ENCODE data around the gene SATB2. TPM values are rescaled to one million over a fixed set of nuclear protein-coding genes. Genes with fewer than 3 reads are reported as not detected.

SATB2 gene
- total RNA-seq, 2 experiments from 2014 or later, result 0.14 TPM; not detected in 1

DNA sequence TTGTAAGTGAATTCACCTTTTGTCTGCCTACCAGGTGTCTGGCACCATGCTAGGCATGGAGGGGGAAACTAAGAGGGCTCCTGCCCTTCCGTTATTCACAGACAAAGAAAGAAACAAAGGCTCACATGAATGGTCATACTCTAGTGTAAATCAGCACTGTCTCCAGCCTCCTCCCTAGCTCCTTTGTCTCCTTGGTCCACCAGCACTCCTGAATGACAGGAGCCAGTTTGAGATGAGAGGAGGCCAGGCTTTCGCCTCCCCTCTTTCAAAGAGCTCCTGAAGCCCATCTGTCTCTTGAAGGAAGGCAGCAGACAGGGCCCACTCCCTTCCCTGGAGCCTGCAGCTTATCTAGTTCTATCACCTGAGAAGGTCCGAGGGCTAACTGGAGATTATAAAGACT lies 18.7 kb downstream of the SATB2 start:
- no peak overlapping the region for H3K4me3 Mint-ChIP-seq
- no peak overlapping the region for H3K27ac Mint-ChIP-seq
- TF ChIP-seq, protein P1, sequence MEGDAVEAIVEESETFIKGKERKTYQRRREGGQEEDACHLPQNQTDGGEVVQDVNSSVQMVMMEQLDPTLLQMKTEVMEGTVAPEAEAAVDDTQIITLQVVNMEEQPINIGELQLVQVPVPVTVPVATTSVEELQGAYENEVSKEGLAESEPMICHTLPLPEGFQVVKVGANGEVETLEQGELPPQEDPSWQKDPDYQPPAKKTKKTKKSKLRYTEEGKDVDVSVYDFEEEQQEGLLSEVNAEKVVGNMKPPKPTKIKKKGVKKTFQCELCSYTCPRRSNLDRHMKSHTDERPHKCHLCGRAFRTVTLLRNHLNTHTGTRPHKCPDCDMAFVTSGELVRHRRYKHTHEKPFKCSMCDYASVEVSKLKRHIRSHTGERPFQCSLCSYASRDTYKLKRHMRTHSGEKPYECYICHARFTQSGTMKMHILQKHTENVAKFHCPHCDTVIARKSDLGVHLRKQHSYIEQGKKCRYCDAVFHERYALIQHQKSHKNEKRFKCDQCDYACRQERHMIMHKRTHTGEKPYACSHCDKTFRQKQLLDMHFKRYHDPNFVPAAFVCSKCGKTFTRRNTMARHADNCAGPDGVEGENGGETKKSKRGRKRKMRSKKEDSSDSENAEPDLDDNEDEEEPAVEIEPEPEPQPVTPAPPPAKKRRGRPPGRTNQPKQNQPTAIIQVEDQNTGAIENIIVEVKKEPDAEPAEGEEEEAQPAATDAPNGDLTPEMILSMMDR (IDR thresholded peaks at IDR 0.05), result no peak
- intact Hi-C loops (cut with micrococcal nuclease), result no loop called here
- H3K36me3 Mint-ChIP-seq (ENCODE audit: low read depth), result no peaks in the 10 kb centered on the region
- peaks cover 8% of the 10 kb centered on the region for H3K27me3 Mint-ChIP-seq
- no peaks in the 10 kb centered on the region for H3K4me1 Mint-ChIP-seq (ENCODE audit: low read depth)
- CTCF ChIA-PET, result interaction anchor here (1.8 kb wide), 1 partner anchor 50 kb away, joined by 5 read pairs; no protein-coding TSS in a partner anchor
- DNase-seq (no peak), ATAC-seq (no peak)
- POLR2A ChIA-PET, result no interaction called here
- H3K9me3 Mint-ChIP-seq, result no peaks in the 10 kb centered on the region

GRCh38 chr2:199434555-199434954 lies 23.2 kb downstream of the SATB2 start:
- Mint-ChIP-seq H3K27me3 (peaks cover 13% of the 10 kb centered on the region), H3K36me3 (ENCODE audit: low read depth) (no peaks in the 10 kb centered on the region), H3K9me3 (no peaks in the 10 kb centered on the region), H3K4me1 (ENCODE audit: low read depth) (no peaks in the 10 kb centered on the region), H3K27ac (no peak overlapping the region), H3K4me3 (no peak overlapping the region)
- intact Hi-C loops (cut with micrococcal nuclease), result no loop called here
- DNase-seq (no peak), ATAC-seq (no peak)
- TF ChIP-seq, protein P1 (IDR thresholded peaks at IDR 0.05), result no peak
- ChIA-PET POLR2A (no interaction called here), CTCF (no interaction called here)

DNA sequence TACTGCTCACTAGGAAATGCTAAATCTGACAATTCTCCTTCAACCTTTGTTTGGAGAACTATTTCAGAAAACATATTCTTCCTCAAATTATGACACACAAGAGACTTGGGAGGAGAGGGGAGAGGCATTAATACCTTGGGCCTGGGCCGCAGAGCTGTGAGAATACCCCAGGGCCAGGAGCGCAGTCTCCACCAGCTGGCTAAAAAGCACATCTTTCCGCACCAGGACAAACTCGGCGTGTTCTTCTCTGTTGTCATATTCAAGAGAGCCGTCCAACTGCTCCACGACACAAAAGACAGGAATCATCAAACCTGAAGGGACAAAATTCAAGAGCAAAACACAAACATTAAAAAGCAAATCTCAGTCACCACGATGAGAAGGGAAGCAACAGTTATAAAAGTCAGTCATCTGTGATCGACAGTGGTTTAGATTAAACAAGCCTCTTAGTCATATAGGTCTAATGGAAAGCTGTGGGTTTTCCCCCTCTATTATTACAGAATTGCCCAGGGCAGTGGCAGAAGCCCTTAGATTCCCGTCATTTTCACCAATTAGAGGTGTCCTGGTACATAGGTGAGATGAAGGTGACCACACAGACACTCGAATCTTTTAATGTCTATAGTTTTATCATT lies 24.4 kb downstream of the SATB2 start:
- Mint-ChIP-seq H3K27me3 (peaks cover 14% of the 10 kb centered on the region), H3K27ac (no peak overlapping the region), H3K9me3 (no peaks in the 10 kb centered on the region), H3K4me1 (ENCODE audit: low read depth) (no peaks in the 10 kb centered on the region), H3K4me3 (no peak overlapping the region), H3K36me3 (ENCODE audit: low read depth) (no peaks in the 10 kb centered on the region)
- POLR2A ChIA-PET, result no interaction called here
- DNase-seq (no peak), ATAC-seq (no peak)
- intact Hi-C loops (cut with micrococcal nuclease), result no loop called here
- TF ChIP-seq, protein P1 (IDR thresholded peaks at IDR 0.05), result no peak
- CTCF ChIA-PET, result no interaction called here

DNA sequence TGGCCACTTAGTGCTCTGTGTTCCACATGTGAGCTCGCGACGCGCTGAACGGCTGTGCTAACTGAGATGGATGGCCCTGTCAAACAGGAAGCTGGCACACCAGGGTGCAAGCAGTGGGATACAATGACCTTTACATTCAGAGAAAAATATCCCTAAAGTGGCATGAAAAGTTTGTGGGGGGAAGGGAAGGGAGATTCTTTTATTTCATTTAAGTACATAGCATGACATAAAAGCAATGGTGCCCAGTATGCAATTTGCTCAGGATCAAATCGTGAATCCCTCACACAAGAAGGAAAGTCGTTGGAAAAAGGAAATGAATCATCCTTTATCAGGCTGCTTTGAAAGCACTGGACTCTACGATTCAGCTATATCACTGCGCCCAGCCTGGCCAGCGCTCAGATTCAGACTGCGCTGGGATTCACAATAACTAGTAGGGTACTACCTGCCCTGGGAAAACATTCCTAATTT lies 26.0 kb downstream of the SATB2 start:
- H3K9me3 Mint-ChIP-seq, result no peaks in the 10 kb centered on the region
- TF ChIP-seq, protein P1 (IDR thresholded peaks at IDR 0.05), result no peak
- intact Hi-C loops (cut with micrococcal nuclease), result no loop called here
- H3K36me3 Mint-ChIP-seq (ENCODE audit: low read depth), result no peaks in the 10 kb centered on the region
- no peak for DNase-seq
- H3K27me3 Mint-ChIP-seq, result peaks cover 14% of the 10 kb centered on the region
- H3K4me3 Mint-ChIP-seq, result no peak overlapping the region
- POLR2A ChIA-PET, result no interaction called here
- ATAC-seq, result no peak
- H3K4me1 Mint-ChIP-seq (ENCODE audit: low read depth), result no peaks in the 10 kb centered on the region
- CTCF ChIA-PET, result no interaction called here
- H3K27ac Mint-ChIP-seq, result no peak overlapping the region

DNA sequence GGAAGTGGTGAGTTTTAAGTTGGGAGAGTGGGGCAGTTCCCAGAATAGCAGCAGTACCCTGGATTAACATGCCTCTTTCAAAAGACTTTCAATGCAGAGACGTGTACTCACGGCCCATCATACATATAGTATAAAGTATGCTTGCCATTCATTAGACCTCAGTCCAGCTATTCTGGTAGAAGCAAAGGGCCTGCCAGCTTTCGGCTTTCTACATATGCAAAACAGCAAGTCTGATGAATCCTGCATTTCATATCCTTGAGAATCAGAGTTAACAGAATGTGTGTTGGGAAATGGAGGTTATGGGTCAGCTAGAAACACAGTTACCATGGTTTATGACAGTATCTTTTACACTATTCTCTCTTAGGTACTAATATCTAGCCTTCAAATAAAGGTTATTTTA lies 27.5 kb downstream of the SATB2 start:
- CTCF ChIA-PET, result no interaction called here
- Mint-ChIP-seq H3K9me3 (no peaks in the 10 kb centered on the region), H3K4me3 (no peak overlapping the region), H3K27me3 (peaks cover 13% of the 10 kb centered on the region), H3K27ac (no peak overlapping the region), H3K4me1 (ENCODE audit: low read depth) (no peaks in the 10 kb centered on the region), H3K36me3 (ENCODE audit: low read depth) (no peaks in the 10 kb centered on the region)
- POLR2A ChIA-PET, result no interaction called here
- TF ChIP-seq, protein P1 (IDR thresholded peaks at IDR 0.05), result no peak
- ATAC-seq (no peak), DNase-seq (no peak)
- intact Hi-C loops (cut with micrococcal nuclease), result no loop called here

All from activated CD8-positive, alpha-beta T cell treated with anti-CD3 and anti-CD28 coated beads for 36 hours (primary cell).